GM12875 (cell line): Measurements from ENCODE around the gene KRR1.
"Not testable (repeated sequence)": the region's sequence is repeated elsewhere in the genome, so short reads cannot be mapped to it uniquely, and the experiment has no call there.

ENCODE experiments used
- H3K4me3 ChIP-seq: one replicate; pipeline ENCODE4 v1.5.1; 2011; ENCODE audit warnings: low read depth, low read length, control low read depth
- TF ChIP-seq, protein P1 (sequence below): IDR thresholded peaks from 2 replicates; pipeline ENCODE4 v1.5.1; 2011; ENCODE audit warnings: low read depth, mild to moderate bottlenecking, control low read depth, inconsistent platforms, low read length, moderate library complexity, borderline replicate concordance; ENCODE audit not compliant: insufficient read depth

KRR1 gene

GRCh38 chr12:75455839-75456238 is 55.6 kb downstream of the KRR1 start:
- H3K4me3 ChIP-seq = no peak overlapping the region
- TF ChIP-seq, protein P1, sequence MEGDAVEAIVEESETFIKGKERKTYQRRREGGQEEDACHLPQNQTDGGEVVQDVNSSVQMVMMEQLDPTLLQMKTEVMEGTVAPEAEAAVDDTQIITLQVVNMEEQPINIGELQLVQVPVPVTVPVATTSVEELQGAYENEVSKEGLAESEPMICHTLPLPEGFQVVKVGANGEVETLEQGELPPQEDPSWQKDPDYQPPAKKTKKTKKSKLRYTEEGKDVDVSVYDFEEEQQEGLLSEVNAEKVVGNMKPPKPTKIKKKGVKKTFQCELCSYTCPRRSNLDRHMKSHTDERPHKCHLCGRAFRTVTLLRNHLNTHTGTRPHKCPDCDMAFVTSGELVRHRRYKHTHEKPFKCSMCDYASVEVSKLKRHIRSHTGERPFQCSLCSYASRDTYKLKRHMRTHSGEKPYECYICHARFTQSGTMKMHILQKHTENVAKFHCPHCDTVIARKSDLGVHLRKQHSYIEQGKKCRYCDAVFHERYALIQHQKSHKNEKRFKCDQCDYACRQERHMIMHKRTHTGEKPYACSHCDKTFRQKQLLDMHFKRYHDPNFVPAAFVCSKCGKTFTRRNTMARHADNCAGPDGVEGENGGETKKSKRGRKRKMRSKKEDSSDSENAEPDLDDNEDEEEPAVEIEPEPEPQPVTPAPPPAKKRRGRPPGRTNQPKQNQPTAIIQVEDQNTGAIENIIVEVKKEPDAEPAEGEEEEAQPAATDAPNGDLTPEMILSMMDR = no peak

DNA sequence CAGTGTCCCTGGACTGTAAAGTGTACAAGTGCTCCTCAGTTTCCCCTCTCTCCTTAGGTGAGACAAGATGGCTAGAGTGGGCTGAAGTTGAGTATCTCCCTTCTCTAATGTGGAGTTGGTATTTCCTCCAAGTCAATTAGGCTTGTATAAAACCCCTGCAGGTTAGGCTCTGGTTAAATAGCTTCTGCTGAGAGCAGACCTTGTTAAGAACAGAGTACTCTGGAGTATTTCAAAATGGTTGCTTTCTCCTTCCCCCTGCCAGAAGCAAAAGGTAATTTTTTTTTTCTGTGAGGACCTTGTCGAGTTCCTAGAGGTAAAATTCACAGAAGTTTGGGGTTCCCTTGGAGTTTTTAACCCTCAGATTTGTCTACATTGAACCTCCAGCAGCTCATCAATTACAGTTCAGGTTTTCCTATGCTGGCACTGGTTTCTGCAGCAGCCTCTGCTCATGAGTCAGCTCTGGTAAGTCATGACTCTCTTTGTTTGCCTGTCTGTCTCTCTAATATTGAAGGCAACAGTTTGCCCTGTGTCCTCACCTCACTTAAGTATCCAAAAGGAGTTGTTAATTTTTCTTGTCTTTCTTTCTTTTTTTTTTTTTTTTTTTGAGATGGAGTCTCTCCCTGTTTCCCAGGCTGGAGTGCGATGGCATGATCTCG is 58.6 kb downstream of the KRR1 start:
- TF ChIP-seq, protein P1 = no peak
- no peak overlapping the region for H3K4me3 ChIP-seq

DNA sequence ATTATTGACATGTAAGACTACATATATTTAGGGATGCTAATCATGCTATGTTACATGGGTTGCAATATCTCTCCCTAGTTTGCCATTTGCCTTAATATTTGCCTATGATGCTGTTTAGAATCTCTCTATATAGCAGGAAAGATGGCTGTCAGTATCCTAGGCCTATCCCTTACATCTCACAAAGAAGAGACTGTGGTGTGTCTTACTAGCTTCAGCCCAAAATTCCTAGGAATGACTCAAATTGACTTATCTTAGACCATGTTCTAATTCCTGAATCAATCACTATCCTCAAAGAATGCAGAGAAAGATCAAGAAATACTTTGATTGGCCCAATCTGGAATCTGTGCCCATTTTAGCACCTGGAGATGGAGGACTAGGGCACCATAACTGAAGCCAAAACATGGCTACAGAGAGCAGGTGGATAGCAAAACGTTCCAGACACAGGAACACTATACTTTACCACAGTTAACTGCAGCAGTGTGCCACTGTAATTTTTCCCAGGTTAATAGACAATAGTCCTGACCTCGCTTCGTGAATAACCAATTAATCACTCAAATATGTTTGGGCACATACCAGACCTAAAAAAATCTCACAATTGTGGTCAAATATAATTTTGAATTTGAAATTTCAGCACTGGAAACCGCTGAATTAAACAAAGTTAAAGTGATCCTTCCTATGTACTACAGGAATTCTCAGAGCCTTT is 63.6 kb downstream of the KRR1 start:
- TF ChIP-seq, protein P1 = no peak
- no peak overlapping the region for H3K4me3 ChIP-seq

DNA sequence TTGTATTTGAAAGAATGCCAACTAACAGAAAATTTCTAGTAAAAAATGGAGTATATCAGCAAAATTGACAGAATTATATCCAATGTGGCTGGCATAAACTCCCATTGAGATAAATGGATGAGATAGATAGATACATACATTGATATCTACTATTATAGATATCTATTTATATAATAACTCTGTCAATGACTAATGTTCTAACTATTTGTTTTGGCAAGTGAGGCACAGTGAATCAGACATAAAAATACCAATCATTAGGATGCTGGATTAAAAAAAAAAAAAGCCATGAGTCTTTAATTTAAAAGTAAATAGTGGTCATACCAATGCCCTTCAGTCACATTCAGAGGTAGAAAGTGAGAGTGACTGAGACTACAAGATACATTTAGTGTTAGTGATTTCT is 64.6 kb downstream of the KRR1 start:
- TF ChIP-seq, protein P1 = no peak
- no peak overlapping the region for H3K4me3 ChIP-seq

GRCh38 chr12:75445137-75445507 is 66.3 kb downstream of the KRR1 start:
- H3K4me3 ChIP-seq = not testable (repeated sequence)

DNA sequence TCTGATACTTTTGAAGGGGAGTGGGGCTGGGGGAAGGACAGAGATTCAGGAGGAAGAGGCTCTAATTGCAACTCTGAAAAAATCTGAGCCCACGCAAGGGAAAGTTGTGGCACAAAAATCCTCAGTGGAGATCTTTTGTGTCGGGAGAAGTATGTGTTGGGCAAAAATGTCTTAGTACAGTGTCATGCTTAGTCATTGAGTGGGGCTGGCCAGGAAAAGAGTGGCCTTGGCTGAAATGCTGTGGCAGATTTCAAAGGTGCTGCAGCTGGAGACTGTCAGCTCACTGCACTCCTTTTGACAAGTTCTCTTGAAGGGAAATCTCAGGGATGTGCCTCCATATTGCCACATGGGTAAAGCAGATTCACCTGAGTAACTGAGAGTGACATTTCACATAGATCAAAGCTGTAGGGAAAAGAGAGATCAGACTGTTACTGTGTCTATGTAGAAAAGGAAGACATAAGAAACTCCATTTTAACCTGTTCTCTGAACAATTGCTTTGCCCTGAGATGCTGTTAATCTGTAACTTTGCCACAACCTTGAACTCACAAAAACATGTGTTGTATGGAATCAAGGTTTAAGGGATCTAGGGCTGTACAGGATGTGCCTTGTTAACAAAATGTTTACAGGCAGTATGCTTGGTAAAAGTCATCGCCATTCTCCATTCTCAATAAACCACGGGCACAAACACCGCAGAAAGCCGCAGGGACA is 66.8 kb downstream of the KRR1 start:
- no peak overlapping the region for H3K4me3 ChIP-seq
- TF ChIP-seq, protein P1 = no peak

DNA sequence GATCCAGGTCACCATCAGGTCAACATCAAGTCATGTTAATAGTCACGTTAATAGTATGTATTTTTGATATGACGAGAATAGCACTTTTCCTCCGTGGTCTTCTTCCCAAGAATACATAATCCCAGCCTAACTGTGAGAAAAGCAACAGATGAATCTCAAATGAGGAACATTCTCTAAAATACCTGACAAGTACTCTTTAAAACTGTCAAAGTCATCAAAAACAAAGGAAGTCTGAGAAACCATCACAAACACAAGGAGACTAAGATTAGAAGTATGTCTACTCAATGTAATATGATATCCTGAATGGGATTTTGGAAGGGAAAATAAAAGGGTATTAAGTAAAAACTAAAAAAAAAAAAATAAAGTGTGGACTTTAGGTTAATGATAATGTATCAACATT is 67.7 kb downstream of the KRR1 start:
- TF ChIP-seq, protein P1 = no peak
- H3K4me3 ChIP-seq = no peak overlapping the region

DNA sequence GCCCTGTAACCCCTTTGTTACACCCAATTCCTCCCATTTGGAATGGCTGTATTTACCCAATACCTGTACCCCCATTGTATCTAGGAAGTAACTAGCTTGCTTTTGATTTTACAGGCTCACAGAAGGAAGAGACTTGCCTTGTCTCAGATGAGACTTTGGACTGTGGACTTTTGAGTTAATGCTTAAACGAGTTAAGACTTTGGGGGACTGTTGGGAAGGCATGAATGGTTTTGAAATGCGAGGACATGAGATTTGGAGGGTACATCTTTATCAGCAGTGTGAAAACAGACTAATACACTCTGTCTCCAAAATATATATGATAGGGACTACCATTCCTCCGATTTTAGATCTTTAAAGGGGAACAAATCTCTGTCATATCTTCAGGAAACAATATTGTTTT is 69.0 kb downstream of the KRR1 start:
- H3K4me3 ChIP-seq = not testable (repeated sequence)

DNA sequence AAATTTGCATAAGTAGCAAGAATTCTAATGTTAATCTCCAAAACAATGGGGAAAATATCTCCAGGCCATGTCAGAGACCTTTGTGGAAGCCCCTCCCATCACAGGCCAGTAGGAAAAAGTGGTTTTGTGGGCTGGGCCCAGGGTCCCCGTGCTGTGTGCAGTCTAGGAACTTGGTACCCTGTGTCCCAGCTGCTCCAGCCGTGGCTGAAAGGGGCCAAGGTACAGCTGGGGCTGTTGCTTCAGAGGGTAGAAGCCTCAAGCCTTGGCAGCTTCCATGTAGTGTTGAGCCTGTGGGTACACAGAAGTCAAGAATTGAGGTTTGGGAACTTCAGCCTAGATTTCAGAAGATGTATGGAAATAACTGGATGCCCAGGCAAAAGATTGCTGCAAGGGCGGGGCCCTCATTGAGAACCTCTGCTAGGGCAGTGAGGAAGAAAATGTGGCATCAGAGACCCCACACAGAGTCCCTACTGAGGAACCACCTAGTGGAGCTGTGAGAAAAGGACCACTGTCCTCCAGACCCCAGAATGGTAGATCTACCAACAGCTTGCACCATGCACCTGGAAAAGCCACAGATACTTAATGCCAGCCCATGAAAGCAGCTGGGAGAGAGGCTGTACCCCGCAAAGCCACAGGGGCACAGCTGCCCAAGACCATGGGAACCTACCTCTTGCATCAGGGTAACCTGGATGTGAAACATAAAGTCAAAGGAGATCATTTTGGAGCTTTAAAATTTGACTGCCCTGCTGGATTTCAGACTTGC is 69.5 kb downstream of the KRR1 start:
- not testable (repeated sequence) for H3K4me3 ChIP-seq
